Glutamatergic neuron (in vitro differentiated cells): Measurements from ENCODE around the gene TYW1. TPM values are rescaled to one million over a fixed set of nuclear protein-coding genes. Genes with fewer than 3 reads are reported as not detected.
A peak's percentile ranks its signal among the peaks of the same experiment; 100 is the strongest.
"Not testable (repeated sequence)": the region's sequence is repeated elsewhere in the genome, so short reads cannot be mapped to it uniquely, and the experiment has no call there.

Experiments used
- DNase-seq: peaks from one replicate; pipeline ENCODE4 v3.0.0; 2022
- H3K27ac Mint-ChIP-seq: one replicate; pipeline ENCODE4 v1.8.0; 2020; ENCODE audit warnings: mild to moderate bottlenecking, mixed read lengths, inconsistent platforms; ENCODE audit not compliant: unreplicated experiment
- H3K27me3 Mint-ChIP-seq: one replicate; pipeline ENCODE4 v1.8.0; 2020; ENCODE audit warnings: mild to moderate bottlenecking, moderate library complexity, mixed read lengths, inconsistent platforms; ENCODE audit not compliant: unreplicated experiment
- H3K36me3 Mint-ChIP-seq: one replicate; pipeline ENCODE4 v1.8.0; 2020; ENCODE audit warnings: mild to moderate bottlenecking, mixed read lengths, inconsistent platforms; ENCODE audit not compliant: unreplicated experiment
- H3K4me1 Mint-ChIP-seq: one replicate; pipeline ENCODE4 v1.8.0; 2020; ENCODE audit warnings: mild to moderate bottlenecking, low read depth, mixed read lengths, inconsistent platforms; ENCODE audit not compliant: unreplicated experiment
- H3K4me3 Mint-ChIP-seq: one replicate; pipeline ENCODE4 v1.8.0; 2020; ENCODE audit warnings: mild to moderate bottlenecking, mixed read lengths, inconsistent platforms; ENCODE audit not compliant: unreplicated experiment
- H3K9me3 Mint-ChIP-seq: one replicate; pipeline ENCODE4 v1.8.0; 2020; ENCODE audit warnings: mild to moderate bottlenecking, moderate library complexity, mixed read lengths, inconsistent platforms; ENCODE audit not compliant: unreplicated experiment
- CTCF ChIP-seq: fragments of 200-600 bp; sonication (generic); IDR thresholded peaks from one replicate; pipeline ENCODE4 v1.5.0; 2021; ENCODE audit not compliant: partially characterized antibody, unreplicated experiment
- total RNA-seq: library from RNA; stranded (reverse); fragmentation: NEBNext Ultra II Directional; extraction: Animal tissue kit (Norgen Biotek cat#: 25700); gene quantifications from one replicate; pipeline ENCODE4 v1.2.1, GENCODE V29; 2021; ENCODE audit not compliant: unreplicated experiment

The TYW1 gene
- total RNA-seq, 1 donor from 2014 or later = 17.7 TPM

- DNase-seq, H3K4me1 Mint-ChIP-seq, H3K27me3 Mint-ChIP-seq, H3K27ac Mint-ChIP-seq, H3K4me3 Mint-ChIP-seq, H3K9me3 Mint-ChIP-seq, H3K36me3 Mint-ChIP-seq: not testable (repeated sequence)
- peak; percentile 45 for TF ChIP-seq CTCF
These were observed 180.1 kb downstream of the TYW1 start for GRCh38 chr7:67176730-67177129.

- H3K27ac Mint-ChIP-seq = peak overlapping the region; percentile 87
- H3K4me1 Mint-ChIP-seq = not testable (repeated sequence)
These were observed 182.5 kb downstream of the TYW1 start for GRCh38 chr7:67178915-67179688.

GRCh38 chr7:67182956-67183750 lies 186.5 kb downstream of the TYW1 start:
- not testable (repeated sequence) for H3K9me3 Mint-ChIP-seq, H3K4me1 Mint-ChIP-seq, H3K27ac Mint-ChIP-seq, H3K4me3 Mint-ChIP-seq, H3K36me3 Mint-ChIP-seq, DNase-seq, H3K27me3 Mint-ChIP-seq

More at GRCh38 chr7:67178915-67179688, 182.5 kb downstream of the TYW1 start:
- H3K4me3 Mint-ChIP-seq, H3K9me3 Mint-ChIP-seq, DNase-seq, H3K36me3 Mint-ChIP-seq, H3K27me3 Mint-ChIP-seq: not testable (repeated sequence)

- peaks cover 16% of the 10 kb centered on the region for H3K4me1 Mint-ChIP-seq
- H3K36me3 Mint-ChIP-seq, H3K27ac Mint-ChIP-seq, H3K27me3 Mint-ChIP-seq, DNase-seq, H3K4me3 Mint-ChIP-seq, H3K9me3 Mint-ChIP-seq: not testable (repeated sequence)
These were observed 188.5 kb downstream of the TYW1 start for GRCh38 chr7:67184912-67185659.

GRCh38 chr7:67185660-67186129 lies 189.1 kb downstream of the TYW1 start:
- not testable (repeated sequence) for DNase-seq, H3K36me3 Mint-ChIP-seq, H3K4me3 Mint-ChIP-seq, H3K27me3 Mint-ChIP-seq, H3K9me3 Mint-ChIP-seq, H3K27ac Mint-ChIP-seq
- peaks cover 22% of the 10 kb centered on the region for H3K4me1 Mint-ChIP-seq

DNA sequence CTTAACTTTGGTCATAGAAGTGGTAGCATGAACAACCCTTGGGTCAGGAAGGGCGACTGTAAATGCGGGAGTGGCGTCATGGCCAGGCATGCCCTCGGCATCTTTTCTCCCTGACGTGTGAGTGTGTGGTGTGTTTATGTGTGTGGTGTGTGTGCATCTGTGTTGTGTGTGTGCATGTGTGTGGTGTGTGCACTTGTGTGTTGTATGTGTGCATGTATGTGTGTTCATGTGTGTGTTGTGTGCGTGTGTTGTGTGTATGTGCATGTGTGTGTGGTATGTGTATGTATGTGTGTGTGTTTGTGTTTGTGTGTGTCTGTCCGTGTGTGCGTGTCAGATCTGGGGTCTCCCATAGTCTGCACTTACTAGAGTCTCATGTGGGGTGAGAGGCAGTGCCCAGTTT lies 192.5 kb downstream of the TYW1 start:
- Mint-ChIP-seq H3K9me3 (peaks cover 10% of the 10 kb centered on the region), H3K4me1 (peaks cover 36% of the 10 kb centered on the region), H3K27ac (peak overlapping the region; percentile 89), H3K4me3 (peak overlapping the region; percentile 34)
- not testable (repeated sequence) for H3K36me3 Mint-ChIP-seq, H3K27me3 Mint-ChIP-seq, DNase-seq

- Mint-ChIP-seq H3K4me1 (peaks cover 36% of the 10 kb centered on the region), H3K27ac (peak overlapping the region; percentile 95), H3K9me3 (peaks cover 10% of the 10 kb centered on the region), H3K4me3 (peak overlapping the region; percentile 2)
- not testable (repeated sequence) for DNase-seq, H3K36me3 Mint-ChIP-seq, H3K27me3 Mint-ChIP-seq
These were observed 193.3 kb downstream of the TYW1 start for GRCh38 chr7:67189801-67190465.

DNA sequence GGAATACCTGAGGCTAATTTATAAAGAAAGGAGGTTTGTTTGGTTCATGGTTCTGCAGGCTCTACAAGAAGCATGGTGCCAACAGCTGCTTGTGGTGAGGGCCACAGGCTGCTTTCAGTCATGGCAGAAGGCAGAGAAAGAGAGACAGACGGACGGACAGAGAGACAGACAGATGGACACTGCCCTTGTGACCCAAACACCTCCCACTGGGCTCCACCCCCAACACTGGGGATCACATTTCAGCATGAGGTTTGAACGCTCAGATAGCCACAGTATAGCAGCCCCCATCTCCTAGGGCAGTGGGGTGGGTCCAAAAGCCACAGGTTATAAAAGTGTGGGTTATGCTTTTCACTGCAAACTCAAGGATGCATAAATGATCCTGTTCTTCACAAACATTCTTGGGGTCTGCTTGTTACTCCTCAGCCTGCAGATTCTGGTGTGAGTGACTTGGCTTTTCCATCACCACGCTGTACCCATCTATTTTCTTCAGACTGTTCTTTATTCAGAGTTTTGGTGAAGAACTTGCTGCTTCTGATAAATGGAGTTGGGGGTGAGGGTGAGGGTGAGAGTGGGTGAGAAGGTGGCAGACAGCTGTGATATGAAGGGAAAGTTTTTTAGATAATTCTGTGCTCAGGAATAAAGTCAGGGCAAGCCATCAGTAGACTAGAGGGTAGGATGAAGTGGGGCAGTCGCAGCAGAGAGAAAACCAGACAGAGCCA lies 194.5 kb downstream of the TYW1 start:
- peak; percentile 39 for DNase-seq
- not testable (repeated sequence) for H3K27me3 Mint-ChIP-seq, H3K36me3 Mint-ChIP-seq, H3K4me3 Mint-ChIP-seq
- Mint-ChIP-seq H3K27ac (peak overlapping the region; percentile 95), H3K9me3 (peaks cover 10% of the 10 kb centered on the region), H3K4me1 (peaks cover 36% of the 10 kb centered on the region)

DNA sequence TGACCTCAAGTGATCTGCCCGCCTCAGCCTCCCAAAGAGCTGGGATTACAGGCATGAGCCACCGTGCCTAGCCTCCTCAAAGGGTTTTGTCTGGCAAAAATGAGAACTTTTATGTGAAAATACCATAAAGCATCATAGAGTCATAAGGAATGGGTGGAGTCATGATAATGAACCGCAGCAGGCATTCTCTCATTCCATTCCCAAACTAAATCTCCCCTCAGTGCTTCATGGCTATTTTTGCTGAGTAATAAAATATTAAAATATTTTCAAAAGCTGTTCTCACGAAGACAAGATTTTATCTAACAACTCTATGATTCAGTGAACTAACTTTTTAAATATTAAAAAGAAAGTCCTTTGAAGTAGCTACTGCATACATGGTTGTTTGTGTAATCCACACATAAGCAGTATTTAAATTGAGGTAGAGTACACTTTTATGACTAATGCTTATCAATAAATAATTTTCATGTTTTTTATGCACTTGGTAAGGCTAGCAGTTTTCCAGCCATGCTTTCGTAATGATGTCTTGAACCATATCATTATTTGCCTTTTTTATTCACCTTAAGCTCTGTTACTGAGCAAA lies 195.6 kb downstream of the TYW1 start:
- H3K27ac Mint-ChIP-seq = peak overlapping the region; percentile 59
- not testable (repeated sequence) for H3K4me3 Mint-ChIP-seq, DNase-seq, H3K27me3 Mint-ChIP-seq, H3K36me3 Mint-ChIP-seq
- peaks cover 36% of the 10 kb centered on the region for H3K4me1 Mint-ChIP-seq
- peaks cover 10% of the 10 kb centered on the region for H3K9me3 Mint-ChIP-seq
